Measurements from ENCODE around the gene CEACAM8.

The CEACAM8 gene

GRCh38 chr19:42589792-42590191 lies 4.9 kb downstream of the CEACAM8 start:
- TF ChIP-seq FOXP2 (optimal IDR thresholded peaks at IDR 0.05; ENCODE audit: borderline replicate concordance, extremely low read depth, extremely low read length, insufficient read depth) (no peak), TAF1 (IDR thresholded peaks at IDR 0.05; ENCODE audit: borderline replicate concordance, insufficient read depth, low read length) (no peak), REST (IDR thresholded peaks at IDR 0.05; ENCODE audit: insufficient read depth in 1 of 2, low read depth in 2 of 2, low read length in 2 of 2) (no peak), POLR2AphosphoS5 (IDR thresholded peaks at IDR 0.05; ENCODE audit: low read depth, low read length) (no peak), SIN3A (IDR thresholded peaks at IDR 0.05; ENCODE audit: borderline replicate concordance, insufficient read depth, low read length) (no peak)

DNA sequence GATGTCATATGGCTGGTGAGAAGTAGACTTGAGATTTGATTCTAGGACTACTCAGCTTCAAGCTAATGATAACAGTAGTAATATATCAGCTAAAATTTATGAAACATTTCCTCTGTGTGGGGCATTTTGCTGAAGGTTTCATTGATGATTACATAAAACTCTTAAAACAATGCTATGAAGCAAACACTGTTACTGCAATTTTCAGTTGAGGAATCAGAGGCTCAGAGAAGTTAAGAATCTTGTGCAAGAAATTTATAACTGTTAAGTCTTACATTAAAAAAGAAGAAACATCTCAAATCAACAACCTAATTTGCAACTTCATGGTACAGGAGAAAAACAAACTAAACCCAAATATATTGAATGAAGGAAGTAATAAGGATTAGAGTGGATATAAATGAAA lies 10.3 kb downstream of the CEACAM8 start:
- no peak for TF ChIP-seq REST (IDR thresholded peaks at IDR 0.05; ENCODE audit: insufficient read depth in 1 of 2, low read depth in 2 of 2, low read length in 2 of 2)
- TF ChIP-seq TAF1 (IDR thresholded peaks at IDR 0.05; ENCODE audit: borderline replicate concordance, insufficient read depth, low read length): no peak
- TF ChIP-seq FOXP2 (optimal IDR thresholded peaks at IDR 0.05; ENCODE audit: borderline replicate concordance, extremely low read depth, extremely low read length, insufficient read depth): no peak
- no peak for TF ChIP-seq SIN3A (IDR thresholded peaks at IDR 0.05; ENCODE audit: borderline replicate concordance, insufficient read depth, low read length)
- no peak for TF ChIP-seq POLR2AphosphoS5 (IDR thresholded peaks at IDR 0.05; ENCODE audit: low read depth, low read length)

GRCh38 chr19:42577016-42577415 lies 17.7 kb downstream of the CEACAM8 start:
- no peak for TF ChIP-seq POLR2AphosphoS5 (IDR thresholded peaks at IDR 0.05; ENCODE audit: low read depth, low read length)
- no peak for TF ChIP-seq SIN3A (IDR thresholded peaks at IDR 0.05; ENCODE audit: borderline replicate concordance, insufficient read depth, low read length)
- TF ChIP-seq TAF1 (IDR thresholded peaks at IDR 0.05; ENCODE audit: borderline replicate concordance, insufficient read depth, low read length): no peak
- TF ChIP-seq REST (IDR thresholded peaks at IDR 0.05; ENCODE audit: insufficient read depth in 1 of 2, low read depth in 2 of 2, low read length in 2 of 2): no peak
- TF ChIP-seq FOXP2 (optimal IDR thresholded peaks at IDR 0.05; ENCODE audit: borderline replicate concordance, extremely low read depth, extremely low read length, insufficient read depth): no peak

GRCh38 chr19:42576241-42576640 lies 18.5 kb downstream of the CEACAM8 start:
- TF ChIP-seq POLR2AphosphoS5 (IDR thresholded peaks at IDR 0.05; ENCODE audit: low read depth, low read length) (no peak), FOXP2 (optimal IDR thresholded peaks at IDR 0.05; ENCODE audit: borderline replicate concordance, extremely low read depth, extremely low read length, insufficient read depth) (no peak), REST (IDR thresholded peaks at IDR 0.05; ENCODE audit: insufficient read depth in 1 of 2, low read depth in 2 of 2, low read length in 2 of 2) (no peak), SIN3A (IDR thresholded peaks at IDR 0.05; ENCODE audit: borderline replicate concordance, insufficient read depth, low read length) (no peak), TAF1 (IDR thresholded peaks at IDR 0.05; ENCODE audit: borderline replicate concordance, insufficient read depth, low read length) (no peak)

- TF ChIP-seq POLR2AphosphoS5 (IDR thresholded peaks at IDR 0.05; ENCODE audit: low read depth, low read length): no peak
- TF ChIP-seq FOXP2 (optimal IDR thresholded peaks at IDR 0.05; ENCODE audit: borderline replicate concordance, extremely low read depth, extremely low read length, insufficient read depth): no peak
- no peak for TF ChIP-seq TAF1 (IDR thresholded peaks at IDR 0.05; ENCODE audit: borderline replicate concordance, insufficient read depth, low read length)
- TF ChIP-seq REST (IDR thresholded peaks at IDR 0.05; ENCODE audit: insufficient read depth in 1 of 2, low read depth in 2 of 2, low read length in 2 of 2): no peak
- TF ChIP-seq SIN3A (IDR thresholded peaks at IDR 0.05; ENCODE audit: borderline replicate concordance, insufficient read depth, low read length): no peak
Observed at GRCh38 chr19:42573642-42574041, 21.1 kb downstream of the CEACAM8 start.
